Natural killer cell (primary cell): ENCODE measurements around the gene TSR2. TPM values are rescaled to one million over a fixed set of nuclear protein-coding genes. Genes with fewer than 3 reads are reported as not detected.

ENCODE experiments used
- ATAC-seq, 3 donors: fragments of 150-1000 bp in 2 of 3; fragments of 200-7000 bp in 1 of 3; cut with Tn5 transposase; 1 replicate in 1 of 3; 2 replicates in 2 of 3; pipeline ENCODE4 v1.10.0; 2021; ENCODE audit warnings: mild to moderate bottlenecking in 2 of 3, moderate library complexity in 2 of 3
- DNase-seq, 2 donors: peaks; one replicate each; pipeline versions ENCODE4 v3.0.0 to v3.0.0-alpha.2; 2013 to 2021; ENCODE audit warnings: mixed read lengths in 1 of 2
- H3K27ac ChIP-seq: one replicate; pipeline ENCODE4 v1.5.1; 2013; ENCODE audit warnings: mild to moderate bottlenecking, low read length
- H3K27me3 ChIP-seq: one replicate; pipeline ENCODE4 v1.6.1; 2013; ENCODE audit warnings: low read length; ENCODE audit not compliant: control insufficient read depth, insufficient read depth
- H3K36me3 ChIP-seq: one replicate; pipeline ENCODE4 v1.6.1; 2013; ENCODE audit warnings: low read length; ENCODE audit not compliant: control insufficient read depth, insufficient read depth
- H3K4me1 ChIP-seq: one replicate; pipeline ENCODE4 v1.6.1; 2013; ENCODE audit warnings: low read length; ENCODE audit not compliant: control insufficient read depth, insufficient read depth
- H3K4me3 ChIP-seq: one replicate; pipeline ENCODE4 v1.5.1; 2013; ENCODE audit warnings: low read length
- H3K9me3 ChIP-seq: one replicate; pipeline ENCODE4 v1.6.1; 2013; ENCODE audit warnings: low read length; ENCODE audit not compliant: control insufficient read depth, insufficient read depth
- H3K27ac Mint-ChIP-seq, 2 donors: one replicate each; pipeline ENCODE4 v1.8.0; 2022; ENCODE audit warnings: mild to moderate bottlenecking in 2 of 2, mixed read lengths in 2 of 2, moderate library complexity in 1 of 2
- H3K27me3 Mint-ChIP-seq, 2 donors: one replicate each; pipeline ENCODE4 v1.8.0; 2022; ENCODE audit warnings: low read depth in 2 of 2, mixed read lengths in 2 of 2
- H3K36me3 Mint-ChIP-seq: one replicate; pipeline ENCODE4 v1.8.0; 2022; ENCODE audit warnings: mixed read lengths
- H3K4me1 Mint-ChIP-seq, 2 donors: one replicate each; pipeline ENCODE4 v1.8.0; 2022; ENCODE audit warnings: mixed read lengths in 2 of 2
- H3K4me3 Mint-ChIP-seq: one replicate; pipeline ENCODE4 v1.8.0; 2022; ENCODE audit warnings: mild to moderate bottlenecking, moderate library complexity, mixed read lengths
- H3K9me3 Mint-ChIP-seq, 2 donors: one replicate each; pipeline ENCODE4 v1.8.0; 2022; ENCODE audit warnings: mixed read lengths in 2 of 2
- WGBS: methylation state at CpG from one replicate; pipeline ENCODE4 v1.1.7; 2013; ENCODE audit warnings: missing lambda C conversion rate; ENCODE audit not compliant: insufficient coverage; 5-methylcytosine and 5-hydroxymethylcytosine counted together
- intact Hi-C: fragments of 100-400 bp; cut with micrococcal nuclease; formaldehyde crosslinking; loops from one replicate; pipeline ENCODE4 v1.14.2; 2022
- total RNA-seq, 4 donors: library from RNA; stranded (reverse); fragments of 120-200 nt in 1 of 4; gene quantifications; one replicate each; pipeline versions ENCODE4 v1.2.3 to v1.2.4, GENCODE V29; 2013 to 2022
- TF ChIP-seq, protein P1 (sequence below): fragments of 200-600 bp; IDR thresholded peaks from one replicate; pipeline ENCODE4 v1.8.0; 2022; ENCODE audit warnings: antibody characterized with exemption

TSR2 gene
- total RNA-seq, 3 donors from 2014 or later (not counting 1 experiment from before 2014, with no cell fraction given) = 39.0 to 40.4 (median 40.0) TPM

DNA sequence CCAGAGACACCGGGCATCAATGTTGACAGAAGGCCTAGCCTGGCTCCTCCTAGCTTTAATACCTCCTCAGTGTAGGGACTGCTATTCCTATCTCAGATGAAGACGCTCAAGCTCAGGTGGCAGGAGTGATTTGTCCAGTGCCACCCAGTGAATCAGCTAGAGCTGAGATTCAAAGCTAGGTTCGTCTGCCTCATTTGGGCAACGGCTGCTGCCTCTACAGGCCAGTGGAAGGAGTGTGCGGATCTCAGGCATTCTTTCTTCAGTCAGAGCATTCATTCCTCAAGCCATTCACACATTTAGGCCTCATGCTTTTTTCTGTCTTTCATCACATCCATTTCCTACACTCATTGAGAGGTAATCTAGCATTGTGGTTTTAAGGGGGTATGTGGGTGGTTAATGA is 7.3 kb downstream of the TSR2 start:
- TF ChIP-seq, protein P1, sequence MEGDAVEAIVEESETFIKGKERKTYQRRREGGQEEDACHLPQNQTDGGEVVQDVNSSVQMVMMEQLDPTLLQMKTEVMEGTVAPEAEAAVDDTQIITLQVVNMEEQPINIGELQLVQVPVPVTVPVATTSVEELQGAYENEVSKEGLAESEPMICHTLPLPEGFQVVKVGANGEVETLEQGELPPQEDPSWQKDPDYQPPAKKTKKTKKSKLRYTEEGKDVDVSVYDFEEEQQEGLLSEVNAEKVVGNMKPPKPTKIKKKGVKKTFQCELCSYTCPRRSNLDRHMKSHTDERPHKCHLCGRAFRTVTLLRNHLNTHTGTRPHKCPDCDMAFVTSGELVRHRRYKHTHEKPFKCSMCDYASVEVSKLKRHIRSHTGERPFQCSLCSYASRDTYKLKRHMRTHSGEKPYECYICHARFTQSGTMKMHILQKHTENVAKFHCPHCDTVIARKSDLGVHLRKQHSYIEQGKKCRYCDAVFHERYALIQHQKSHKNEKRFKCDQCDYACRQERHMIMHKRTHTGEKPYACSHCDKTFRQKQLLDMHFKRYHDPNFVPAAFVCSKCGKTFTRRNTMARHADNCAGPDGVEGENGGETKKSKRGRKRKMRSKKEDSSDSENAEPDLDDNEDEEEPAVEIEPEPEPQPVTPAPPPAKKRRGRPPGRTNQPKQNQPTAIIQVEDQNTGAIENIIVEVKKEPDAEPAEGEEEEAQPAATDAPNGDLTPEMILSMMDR = no peak
- Mint-ChIP-seq H3K4me3 (no peak overlapping the region), H3K36me3 (no peaks in the 10 kb centered on the region), H3K4me1 (peaks cover 0 to 12% of the 10 kb centered on the region in 2 donors), H3K27ac (no peak overlapping the region), H3K9me3 (no peaks in the 10 kb centered on the region), H3K27me3 (no peaks in the 10 kb centered on the region)
- no peak overlapping the region for H3K27ac ChIP-seq
- WGBS = 92% methylated on average over 5 of the region's 5 CpGs
- H3K4me3 ChIP-seq = no peak overlapping the region
- ATAC-seq (peak in 1 of 3 donors; percentile 13), DNase-seq (no peak)
- peaks cover under 1% of the 10 kb centered on the region for H3K4me1 ChIP-seq
- no peaks in the 10 kb centered on the region for H3K9me3 ChIP-seq
- peaks cover 5% of the 10 kb centered on the region for H3K36me3 ChIP-seq
- intact Hi-C loops = loop anchor here (10.0 kb wide), 2 partner anchors 77 to 403 kb away; partner anchors contain the start of gene PHF8
- no peaks in the 10 kb centered on the region for H3K27me3 ChIP-seq

DNA sequence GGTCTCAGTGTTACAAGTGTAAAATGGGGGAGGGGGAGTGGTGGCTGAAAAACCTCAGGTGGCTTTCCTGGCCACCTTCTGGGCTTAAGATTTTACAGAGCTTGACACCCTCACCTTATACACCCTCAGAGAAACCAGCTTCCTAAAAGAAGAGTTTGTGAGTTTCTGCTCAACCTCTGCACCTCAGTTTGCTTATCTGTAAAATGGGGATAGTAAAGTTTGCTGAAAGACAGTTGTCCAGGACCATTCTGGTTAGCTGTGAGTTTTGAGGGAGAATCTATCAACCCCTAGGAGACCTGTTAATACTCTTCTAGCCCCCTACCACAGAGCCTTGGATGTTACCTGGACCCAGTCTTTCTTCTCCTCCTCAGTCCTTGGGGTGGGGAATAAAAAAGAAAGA is 9.7 kb downstream of the TSR2 start:
- Histone ChIP-seq H3K9me3 (no peaks in the 10 kb centered on the region), H3K27ac (no peak overlapping the region), H3K36me3 (no peaks in the 10 kb centered on the region), H3K27me3 (no peaks in the 10 kb centered on the region), H3K4me3 (no peak overlapping the region), H3K4me1 (no peaks in the 10 kb centered on the region)
- DNase-seq (no peak), ATAC-seq (no peak)
- no peak overlapping the region for H3K27ac Mint-ChIP-seq
- no peaks in the 10 kb centered on the region for H3K9me3 Mint-ChIP-seq
- no peaks in the 10 kb centered on the region for H3K36me3 Mint-ChIP-seq
- no peaks in the 10 kb centered on the region for H3K4me1 Mint-ChIP-seq
- TF ChIP-seq, protein P1 = no peak
- intact Hi-C loops = loop anchor here (10.0 kb wide), 2 partner anchors 75 to 405 kb away; partner anchors contain the start of gene PHF8
- no peaks in the 10 kb centered on the region for H3K27me3 Mint-ChIP-seq
- no peak overlapping the region for H3K4me3 Mint-ChIP-seq

DNA sequence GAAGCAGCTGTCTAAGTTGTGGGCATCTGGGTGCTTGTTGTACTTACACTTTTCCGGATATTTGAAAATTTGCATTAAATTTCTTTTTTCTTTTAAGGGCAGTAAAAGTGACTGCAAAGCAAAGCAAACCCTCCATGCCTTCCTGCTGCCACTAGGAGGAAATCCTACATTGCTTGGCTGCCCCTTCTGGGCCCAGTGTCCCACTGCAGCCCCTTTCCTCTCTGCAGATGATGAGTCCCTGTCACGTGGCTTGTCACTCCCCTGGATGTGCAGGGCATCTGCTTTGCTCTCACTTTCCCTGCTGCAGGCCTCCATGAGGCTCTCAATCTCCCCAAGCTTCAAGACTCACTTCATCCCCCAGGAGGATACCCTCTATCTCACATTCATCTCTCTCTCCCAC is 12.7 kb downstream of the TSR2 start:
- Mint-ChIP-seq H3K9me3 (no peaks in the 10 kb centered on the region), H3K4me1 (no peaks in the 10 kb centered on the region), H3K36me3 (no peaks in the 10 kb centered on the region), H3K27me3 (no peaks in the 10 kb centered on the region), H3K4me3 (no peak overlapping the region), H3K27ac (no peak overlapping the region)
- Histone ChIP-seq H3K4me3 (no peak overlapping the region), H3K4me1 (no peaks in the 10 kb centered on the region), H3K9me3 (no peaks in the 10 kb centered on the region), H3K27me3 (no peaks in the 10 kb centered on the region), H3K27ac (no peak overlapping the region), H3K36me3 (no peaks in the 10 kb centered on the region)
- DNase-seq (no peak), ATAC-seq (no peak)
- WGBS = 79% methylated on average over 2 of the region's 2 CpGs
- intact Hi-C loops = no loop called here
- TF ChIP-seq, protein P1 = no peak

DNA sequence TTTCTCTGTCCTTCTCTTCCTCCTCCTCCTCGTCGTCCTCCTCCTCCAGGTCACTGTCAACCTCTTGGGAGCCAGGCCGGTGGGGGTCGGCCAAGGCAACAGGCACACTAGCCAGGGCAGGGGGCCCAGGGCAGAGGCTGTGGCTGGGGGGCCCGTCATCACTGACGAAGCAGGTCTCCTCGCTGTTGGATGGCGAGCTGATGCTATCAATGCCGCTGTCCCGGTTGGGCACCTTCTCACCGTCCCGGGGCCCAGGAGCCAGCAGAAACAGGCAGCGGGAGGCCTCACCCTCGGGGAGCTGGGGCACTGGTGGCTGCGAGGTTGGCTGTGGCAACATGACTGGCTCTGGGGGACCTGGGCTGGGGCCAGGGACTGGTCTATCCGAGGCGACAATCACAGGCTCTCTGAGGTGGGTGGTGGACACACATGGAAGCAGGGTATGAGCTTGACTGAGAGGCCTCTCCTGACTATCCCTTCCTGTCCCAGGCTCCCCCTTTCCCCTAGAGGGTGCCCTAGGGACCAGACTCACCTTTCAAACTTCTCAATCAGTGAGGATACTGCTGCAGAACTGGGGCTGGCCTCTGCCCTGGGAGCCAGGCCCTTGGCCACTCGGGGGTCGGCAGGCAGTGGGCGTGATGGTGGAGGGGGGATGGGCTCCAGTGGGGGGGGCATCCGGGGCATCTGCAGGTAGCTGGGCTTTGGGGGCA is 30.0 kb downstream of the TSR2 start:
- H3K36me3 Mint-ChIP-seq = no peaks in the 10 kb centered on the region
- no peak for ATAC-seq
- TF ChIP-seq, protein P1 = no peak

More for the DNA sequence above, 30.0 kb downstream of the TSR2 start:
- Mint-ChIP-seq H3K4me3 (no peak overlapping the region), H3K9me3 (no peaks in the 10 kb centered on the region), H3K4me1 (no peaks in the 10 kb centered on the region), H3K27ac (no peak overlapping the region), H3K27me3 (no peaks in the 10 kb centered on the region)
- WGBS = 92% methylated on average over 17 of the region's 21 CpGs
- no peak for DNase-seq
- H3K36me3 ChIP-seq = no peaks in the 10 kb centered on the region
- H3K9me3 ChIP-seq = no peaks in the 10 kb centered on the region
- no peaks in the 10 kb centered on the region for H3K4me1 ChIP-seq
- no peaks in the 10 kb centered on the region for H3K27me3 ChIP-seq
- H3K4me3 ChIP-seq = no peak overlapping the region
- H3K27ac ChIP-seq = no peak overlapping the region
- intact Hi-C loops = no loop called here
